Stomach smooth muscle (tissue), 2 donors: ENCODE measurements around the gene C11orf91.

Experiments
- H3K27ac ChIP-seq: one replicate; pipeline ENCODE4 v1.7.0; 2013; ENCODE audit warnings: mild to moderate bottlenecking, low read length, inconsistent platforms
- H3K27me3 ChIP-seq, 2 donors: one replicate each; pipeline ENCODE4 v1.7.0; 2013; ENCODE audit warnings: low read length in 2 of 2; ENCODE audit not compliant: insufficient read depth in 2 of 2, control insufficient read depth in 1 of 2
- H3K36me3 ChIP-seq, 2 donors: one replicate each; pipeline ENCODE4 v1.7.0; 2013; ENCODE audit warnings: low read length in 2 of 2; ENCODE audit not compliant: control insufficient read depth in 2 of 2, insufficient read depth in 2 of 2
- H3K4me1 ChIP-seq: one replicate; pipeline ENCODE4 v1.7.0; 2013; ENCODE audit warnings: low read length; ENCODE audit not compliant: control insufficient read depth, insufficient read depth
- H3K4me3 ChIP-seq, 2 donors: one replicate each; pipeline ENCODE4 v1.7.0; 2013; ENCODE audit warnings: low read length in 2 of 2
- H3K9ac ChIP-seq, 2 donors: one replicate each; pipeline ENCODE4 v1.7.0; 2013; ENCODE audit warnings: low read length in 2 of 2, mild to moderate bottlenecking in 1 of 2
- H3K9me3 ChIP-seq, 2 donors: one replicate each; pipeline ENCODE4 v1.7.0; 2013; ENCODE audit warnings: low read length in 2 of 2; ENCODE audit not compliant: control insufficient read depth in 2 of 2
- donor health status: healthy.
- donor health status: Pancreatic carcinoma.

Gene C11orf91, protein sequence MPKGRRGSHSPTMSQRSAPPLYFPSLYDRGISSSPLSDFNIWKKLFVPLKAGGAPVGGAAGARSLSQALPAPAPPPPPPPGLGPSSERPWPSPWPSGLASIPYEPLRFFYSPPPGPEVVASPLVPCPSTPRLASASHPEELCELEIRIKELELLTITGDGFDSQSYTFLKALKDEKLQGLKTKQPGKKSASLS

DNA sequence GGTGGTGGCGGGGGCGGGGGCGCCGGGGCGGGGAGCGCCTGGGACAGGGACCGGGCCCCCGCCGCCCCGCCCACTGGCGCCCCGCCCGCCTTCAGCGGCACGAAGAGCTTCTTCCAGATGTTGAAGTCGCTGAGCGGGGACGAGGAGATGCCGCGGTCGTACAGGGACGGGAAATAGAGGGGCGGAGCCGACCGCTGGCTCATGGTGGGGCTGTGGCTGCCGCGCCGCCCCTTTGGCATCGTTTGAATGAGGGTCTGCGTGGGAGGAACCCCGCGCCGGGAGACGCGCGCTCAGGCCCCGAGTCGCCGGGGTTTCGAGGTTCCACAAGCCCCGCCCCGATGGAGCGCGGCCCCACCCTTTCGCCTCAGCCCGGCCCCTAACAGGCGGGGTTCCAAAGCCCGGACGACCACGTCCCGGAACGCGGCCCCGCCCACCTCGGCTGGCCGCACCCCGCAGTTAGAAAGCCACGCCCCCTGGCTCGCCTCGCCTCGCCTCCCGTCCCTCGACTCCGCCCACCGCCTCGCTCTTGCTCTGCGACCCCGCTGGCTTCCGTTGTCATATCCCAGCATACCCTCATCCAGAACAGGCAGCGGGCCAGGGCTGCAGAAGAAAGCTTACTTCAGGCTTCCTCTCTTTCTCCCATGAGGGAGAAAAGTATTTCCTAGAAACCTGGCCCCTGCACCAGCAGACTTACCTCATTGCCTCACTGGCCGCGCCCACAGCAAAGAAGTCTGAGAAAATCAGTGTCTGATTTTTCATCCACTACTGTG lies at the start of gene C11orf91:
Gene C11orf91, minus strand, starts transcription at position 325 of the 770 bp plus-strand sequence. Its CDS starts 86 bp downstream, at position 239.
- Histone ChIP-seq H3K27ac (peak within 1 kb of the TSS; percentile 38), H3K9ac (peak within 1 kb of the TSS; percentile 41 to 66), H3K27me3 (no peaks in the 10 kb centered on the region), H3K4me3 (peak within 1 kb of the TSS; percentile 41 to 76), H3K4me1 (peaks cover 13% of the 10 kb centered on the region), H3K9me3 (no peaks in the 10 kb centered on the region), H3K36me3 (peaks cover 0 to 4% of the 10 kb centered on the region in 2 donors)

DNA sequence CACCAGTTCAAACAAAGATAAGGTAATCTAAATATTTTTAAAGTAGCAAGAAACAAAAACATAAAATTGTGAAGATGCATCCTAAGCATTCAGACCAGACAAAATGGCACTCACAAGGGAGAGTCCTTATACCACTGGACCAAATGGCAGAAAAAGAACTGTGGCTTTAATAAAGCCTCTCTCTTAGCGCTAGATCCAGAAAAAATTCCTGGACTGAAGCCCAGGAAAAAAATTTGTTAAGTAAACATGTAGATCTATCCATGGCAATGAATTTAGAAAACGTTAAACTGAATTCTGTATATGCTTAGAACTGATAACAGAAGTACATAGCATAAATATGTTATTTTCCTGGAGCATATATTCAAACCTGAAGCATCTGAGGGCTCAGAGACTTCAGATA lies 47.4 kb upstream of the C11orf91 start:
- Histone ChIP-seq H3K4me3 (no peak overlapping the region), H3K27ac (no peak overlapping the region), H3K9ac (peak overlapping the region in 1 of 2 donors; percentile 29), H3K27me3 (no peaks in the 10 kb centered on the region), H3K9me3 (no peaks in the 10 kb centered on the region), H3K36me3 (peaks cover 5 to 26% of the 10 kb centered on the region in 2 donors), H3K4me1 (no peaks in the 10 kb centered on the region)

DNA sequence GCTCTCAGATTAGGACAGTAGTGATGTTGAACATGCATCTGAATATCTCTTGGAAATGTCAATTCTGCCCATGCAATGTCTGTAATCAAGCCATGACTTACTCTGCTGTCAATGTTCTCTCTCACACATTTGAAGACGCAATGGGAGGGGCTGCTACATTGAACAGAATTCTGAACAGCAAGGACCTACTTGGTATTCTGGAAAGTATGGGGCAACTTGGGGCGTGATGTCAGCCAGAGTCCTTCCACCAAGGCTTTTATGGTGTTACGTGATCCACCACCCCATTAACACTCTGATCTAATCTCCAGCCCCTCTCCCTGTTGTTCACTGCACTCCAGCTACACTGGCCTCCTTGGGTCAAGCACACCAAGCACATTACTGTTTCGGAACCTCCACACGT lies 42.7 kb upstream of the C11orf91 start:
- Histone ChIP-seq H3K27ac (no peak overlapping the region), H3K4me1 (no peaks in the 10 kb centered on the region), H3K27me3 (no peaks in the 10 kb centered on the region), H3K9ac (no peak overlapping the region), H3K9me3 (no peaks in the 10 kb centered on the region), H3K4me3 (no peak overlapping the region), H3K36me3 (peaks cover 5 to 20% of the 10 kb centered on the region in 2 donors)

DNA sequence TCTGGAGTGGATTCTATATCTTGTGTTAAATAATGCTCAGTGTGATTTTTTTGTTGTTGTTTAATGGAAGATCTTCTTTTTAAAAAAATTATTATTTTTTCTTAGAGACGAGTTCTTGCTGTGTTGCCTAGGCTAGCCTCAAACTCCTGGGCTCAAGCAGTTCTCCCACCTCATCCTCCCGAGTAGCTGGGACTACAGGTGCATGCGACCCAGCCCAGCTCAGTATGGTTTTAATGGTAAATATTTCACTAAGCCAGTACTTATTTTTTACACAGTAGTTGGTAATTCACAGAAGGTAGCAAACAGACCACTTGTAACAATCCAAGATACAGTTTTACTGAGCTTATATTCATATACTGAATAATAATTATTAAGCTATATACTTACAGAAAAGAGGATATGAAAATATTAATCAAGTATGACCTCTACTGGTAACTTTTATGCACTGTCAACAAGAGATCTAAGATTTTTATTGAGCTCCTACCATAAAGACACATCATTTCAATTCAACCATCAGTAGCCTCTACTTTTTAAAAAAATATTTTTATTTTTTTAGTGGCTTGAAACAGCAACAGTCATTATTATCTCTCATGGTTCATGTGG lies 41.7 kb upstream of the C11orf91 start:
- Histone ChIP-seq H3K27me3 (no peaks in the 10 kb centered on the region), H3K27ac (no peak overlapping the region), H3K9me3 (no peaks in the 10 kb centered on the region), H3K4me1 (peaks cover 3% of the 10 kb centered on the region), H3K4me3 (no peak overlapping the region), H3K36me3 (peaks cover 5 to 20% of the 10 kb centered on the region in 2 donors), H3K9ac (no peak overlapping the region)

DNA sequence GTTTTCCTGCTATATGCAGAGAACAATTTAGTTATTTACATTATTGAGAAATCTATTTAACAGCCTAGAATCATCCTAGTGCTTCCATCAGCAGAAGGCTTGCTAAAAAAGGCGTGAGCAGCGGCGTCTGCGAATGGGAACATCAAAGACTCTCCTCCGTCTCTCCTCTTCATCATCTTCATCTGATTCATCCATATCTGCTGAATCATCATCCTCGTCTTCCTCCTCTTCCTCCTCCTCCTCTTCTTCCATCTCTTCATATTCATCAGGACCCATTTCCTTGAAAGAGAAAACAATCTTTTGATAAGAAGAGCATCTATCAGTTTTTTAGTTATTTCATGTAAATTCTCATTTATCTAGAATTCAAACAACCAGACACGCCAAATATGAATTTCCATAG lies 41.2 kb upstream of the C11orf91 start:
- Histone ChIP-seq H3K9me3 (no peaks in the 10 kb centered on the region), H3K4me3 (no peak overlapping the region), H3K36me3 (peaks cover 5 to 18% of the 10 kb centered on the region in 2 donors), H3K27me3 (no peaks in the 10 kb centered on the region), H3K27ac (no peak overlapping the region), H3K4me1 (peaks cover 8% of the 10 kb centered on the region), H3K9ac (no peak overlapping the region)

DNA sequence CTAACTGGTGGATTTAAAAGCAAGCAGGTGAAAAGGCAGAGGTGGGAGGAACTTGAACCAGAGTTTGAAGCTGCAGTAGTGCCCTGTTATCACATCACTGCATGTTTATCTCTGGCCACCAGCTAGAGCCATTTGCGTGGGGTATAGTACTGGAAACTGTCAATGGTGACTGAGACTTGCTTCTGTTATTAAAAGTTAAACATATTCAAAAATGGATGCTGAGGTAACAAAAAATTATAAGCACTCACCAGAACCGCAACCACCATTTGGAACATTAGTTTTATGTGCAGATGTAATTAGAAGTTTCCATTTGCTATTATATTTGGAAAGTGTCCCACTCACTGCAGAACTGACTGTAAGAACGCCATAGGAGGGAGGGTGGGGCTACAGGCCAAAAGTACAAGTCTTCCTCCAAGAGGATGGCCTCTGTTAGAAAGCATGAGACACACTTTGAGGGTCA lies 36.8 kb upstream of the C11orf91 start:
- Histone ChIP-seq H3K9ac (peak overlapping the region; percentile 25 to 73), H3K27ac (peak overlapping the region; percentile 67), H3K4me1 (peaks cover 17% of the 10 kb centered on the region), H3K9me3 (no peaks in the 10 kb centered on the region), H3K27me3 (no peaks in the 10 kb centered on the region), H3K36me3 (peaks cover 3% of the 10 kb centered on the region in 2 donors), H3K4me3 (peak overlapping the region in 1 of 2 donors; percentile 87)

DNA sequence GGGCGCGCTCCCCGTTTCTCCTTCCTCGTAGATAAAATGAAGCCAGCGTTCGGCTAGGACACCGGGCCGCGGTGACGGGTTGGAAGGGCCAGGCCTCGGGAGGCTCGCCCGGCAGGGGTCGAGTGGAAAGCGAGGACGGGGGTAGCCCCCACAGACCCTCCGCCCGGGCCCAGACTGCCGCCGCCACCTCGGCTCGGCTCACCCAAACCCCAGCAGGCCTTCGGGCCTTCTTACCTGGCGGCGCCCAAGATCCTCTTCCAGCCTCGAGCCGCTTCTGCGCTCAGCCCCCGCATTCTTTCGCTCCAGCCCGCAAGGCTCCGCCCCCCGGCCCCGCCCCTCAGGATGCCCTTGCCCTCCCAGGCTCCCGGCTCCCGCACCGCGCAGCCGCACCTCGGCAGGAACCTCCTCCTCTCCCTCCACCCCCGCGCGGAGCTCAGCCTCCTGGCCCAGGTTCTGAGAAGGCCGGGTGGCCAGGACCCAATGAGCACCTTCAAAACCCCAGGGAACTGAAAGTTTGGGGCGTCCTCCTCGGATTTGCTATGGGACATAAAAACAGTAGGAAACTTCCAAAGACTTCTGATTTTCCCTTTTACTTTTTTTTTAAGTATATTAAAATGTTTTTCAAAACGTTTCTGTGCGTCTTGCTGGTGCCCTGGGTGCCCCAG lies 35.7 kb upstream of the C11orf91 start, which contains the start of gene CD59:
Gene CD59, minus strand, starts transcription at position 276 of the 665 bp plus-strand sequence. CDS start 13,978 bp downstream, outside the sequence.
- peaks cover 17% of the 10 kb centered on the region for H3K4me1 ChIP-seq
- H3K36me3 ChIP-seq, result peaks cover 0 to 5% of the 10 kb centered on the region in 2 donors
- H3K27ac ChIP-seq, result peak within 1 kb of the TSS; percentile 67
- no peaks in the 10 kb centered on the region for H3K9me3 ChIP-seq
- H3K4me3 ChIP-seq, result peak within 1 kb of the TSS; percentile 87
- H3K27me3 ChIP-seq, result no peaks in the 10 kb centered on the region
- H3K9ac ChIP-seq, result peak within 1 kb of the TSS; percentile 80 to 86

DNA sequence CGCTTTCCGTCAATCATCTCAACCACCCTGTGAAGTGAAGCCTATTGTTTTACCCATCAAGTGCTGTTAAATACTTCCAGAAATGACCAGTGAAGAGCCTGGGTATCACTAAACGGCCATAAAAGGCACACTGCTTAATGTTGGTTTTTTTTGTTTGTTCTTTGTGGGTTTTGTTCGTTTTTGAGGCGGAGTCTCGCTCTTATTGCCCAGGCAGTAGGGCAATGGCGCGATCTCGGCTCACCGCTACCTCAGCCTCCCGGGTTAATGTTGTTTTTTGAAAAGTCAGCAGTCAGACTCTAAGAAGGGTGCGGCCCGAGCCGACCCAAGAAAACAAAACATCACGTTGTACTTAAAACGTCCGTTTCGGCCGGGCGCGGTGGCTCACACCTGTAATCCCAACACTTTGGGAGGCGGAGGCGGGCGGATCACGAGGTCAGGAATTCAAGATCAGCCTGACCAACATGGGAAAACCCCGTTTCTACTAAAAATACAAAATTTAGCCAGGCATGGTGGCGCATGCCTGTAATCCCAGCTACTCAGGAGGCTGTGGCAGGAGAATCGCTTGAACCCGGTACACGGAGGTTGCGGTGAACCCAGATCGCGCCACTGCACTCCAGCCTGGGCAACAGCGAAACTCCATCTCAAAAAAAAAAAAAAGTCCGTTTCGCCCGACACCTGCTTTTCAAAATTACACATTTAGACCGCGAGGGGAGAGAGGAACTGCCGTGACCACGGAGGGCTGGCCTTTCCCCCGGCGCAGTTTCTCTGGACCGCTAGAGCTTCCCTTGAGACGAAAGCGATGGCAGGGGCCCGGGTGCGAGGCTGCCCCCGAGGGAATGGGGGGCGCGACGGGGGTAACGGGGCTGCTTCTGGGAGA lies 34.9 kb upstream of the C11orf91 start:
- no peaks in the 10 kb centered on the region for H3K27me3 ChIP-seq
- H3K9me3 ChIP-seq, result no peaks in the 10 kb centered on the region
- H3K9ac ChIP-seq, result peak overlapping the region; percentile 80 to 86
- peaks cover 17% of the 10 kb centered on the region for H3K4me1 ChIP-seq
- H3K4me3 ChIP-seq, result peak overlapping the region; percentile 87
- peaks cover 0 to 5% of the 10 kb centered on the region in 2 donors for H3K36me3 ChIP-seq
- peak overlapping the region; percentile 67 for H3K27ac ChIP-seq

DNA sequence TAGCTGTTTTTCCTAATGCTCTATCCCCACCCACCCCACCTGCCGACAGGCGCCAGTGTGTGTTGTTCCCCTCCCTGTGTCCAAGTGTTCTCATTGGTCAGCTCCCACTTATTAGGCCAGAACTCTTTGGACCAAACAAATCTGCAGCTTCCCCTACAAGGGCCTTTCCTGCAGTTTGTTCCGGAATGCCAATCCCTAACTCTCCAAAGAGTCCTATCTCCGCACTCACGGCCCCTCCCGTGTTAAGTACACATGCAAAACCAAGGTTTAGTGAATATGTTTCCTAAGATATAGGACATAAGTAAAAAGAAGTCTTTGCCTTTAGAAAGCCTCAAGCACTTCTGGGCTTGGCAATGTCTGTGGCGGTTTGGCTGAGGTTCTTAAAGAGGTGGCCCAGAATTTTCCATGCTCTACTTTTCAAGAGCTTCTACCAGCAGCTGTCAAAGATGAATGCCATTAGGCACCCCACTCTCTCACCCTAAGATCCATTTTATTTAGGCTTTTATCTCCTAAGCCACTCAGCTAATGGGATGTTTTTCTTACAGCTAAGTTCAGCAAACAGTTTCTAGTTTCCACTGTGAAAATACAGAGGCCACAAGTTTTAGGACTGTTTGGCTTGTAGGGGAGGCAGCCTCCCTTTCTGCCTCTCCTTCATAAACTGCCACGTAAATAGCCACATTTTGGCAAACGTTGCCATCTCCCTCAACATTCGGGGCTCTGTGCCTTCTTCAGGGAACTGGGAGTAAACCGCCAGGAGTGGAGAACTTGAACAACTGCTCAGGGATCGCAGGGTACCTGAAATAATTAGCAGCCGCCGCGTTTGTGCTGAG lies 34.0 kb upstream of the C11orf91 start:
- Histone ChIP-seq H3K27me3 (no peaks in the 10 kb centered on the region), H3K36me3 (peaks cover 0 to 5% of the 10 kb centered on the region in 2 donors), H3K4me1 (peaks cover 17% of the 10 kb centered on the region), H3K9ac (peak overlapping the region; percentile 80 to 86), H3K27ac (peak overlapping the region; percentile 67), H3K4me3 (peak overlapping the region; percentile 87), H3K9me3 (no peaks in the 10 kb centered on the region)
